Panc1 (cell line): Measurements from ENCODE around the gene BCAS2. TPM values are rescaled to one million over a fixed set of nuclear protein-coding genes. Genes with fewer than 3 reads are reported as not detected.

Experiments
- ATAC-seq: fragments of 200-7000 bp; cut with Tn5 transposase; 2 replicates; pipeline ENCODE4 v1.9.1; 2020; ENCODE audit warnings: mild to moderate bottlenecking, moderate library complexity
- BruUV-seq: library from RNA; stranded (reverse); fragments of 400-500 nt; replicated peaks from 2 replicates; lab custom pipeline; 2021; lab: Mats Ljungman, UMichigan
- CTCF ChIA-PET: fragments of 300-600 bp; sonication (Branson Sonifier 250); formaldehyde crosslinking; loops from one replicate; lab custom pipeline; 2022; ENCODE audit warnings: antibody characterized with exemption; lab: Charles Lee
- POLR2A ChIA-PET: fragments of 300-600 bp; sonication (Branson Sonifier 250); formaldehyde crosslinking; loops from one replicate; lab custom pipeline; 2022; ENCODE audit warnings: antibody characterized with exemption; lab: Charles Lee
- DNase-seq: peaks from one replicate; pipeline ENCODE4 v3.0.0-alpha.2; 2010; ENCODE audit warnings: low read depth, low spot score
- H3K27ac ChIP-seq: 2 replicates; pipeline ENCODE4 v1.5.1; 2011; ENCODE audit warnings: mild to moderate bottlenecking, low read length, inconsistent platforms
- H3K27me3 ChIP-seq: fragments of 200-500 bp; sonication (Bioruptor generic); 2 replicates; pipeline ENCODE4 v1.6.0; 2014; ENCODE audit warnings: low read length, inconsistent platforms; ENCODE audit not compliant: control insufficient read depth, insufficient read depth
- H3K36me3 ChIP-seq: fragments of 200-500 bp; sonication (Bioruptor generic); 2 replicates; pipeline ENCODE4 v1.5.1; 2014; ENCODE audit warnings: inconsistent platforms, mild to moderate bottlenecking, low read length, moderate library complexity; ENCODE audit not compliant: control insufficient read depth, insufficient read depth
- H3K4me1 ChIP-seq: 2 replicates; pipeline ENCODE4 v1.5.1; 2011; ENCODE audit warnings: inconsistent platforms, mild to moderate bottlenecking, low read length, moderate library complexity; ENCODE audit not compliant: control insufficient read depth, insufficient read depth
- H3K4me3 ChIP-seq, 2 experiments: 2 replicates each; pipeline ENCODE4 v1.5.1; 2011 to 2012; ENCODE audit warnings: low read depth in 2 of 2, low read length in 2 of 2, mild to moderate bottlenecking in 2 of 2, inconsistent platforms in 1 of 2, moderate library complexity in 1 of 2
- H3K9me3 ChIP-seq: fragments of 200-500 bp; sonication (Bioruptor generic); 2 replicates; pipeline ENCODE4 v1.5.1; 2014; ENCODE audit warnings: low read depth, mild to moderate bottlenecking, inconsistent platforms, low read length, moderate library complexity; ENCODE audit not compliant: control insufficient read depth, insufficient read depth
- POLR2AphosphoS5 ChIP-seq: IDR thresholded peaks from 2 replicates; pipeline ENCODE4 v1.6.1; 2012; ENCODE audit warnings: mild to moderate bottlenecking, low read depth, low read length, moderate library complexity
- SIN3A ChIP-seq: IDR thresholded peaks from 2 replicates; pipeline ENCODE4 v1.6.1; 2012; ENCODE audit warnings: low read depth, mild to moderate bottlenecking, low read length, moderate library complexity, borderline replicate concordance; ENCODE audit not compliant: insufficient read depth
- TCF7L2 ChIP-seq: IDR thresholded peaks from 2 replicates; pipeline ENCODE4 v1.6.1; 2011; ENCODE audit warnings: mild to moderate bottlenecking, low read depth, low read length, inconsistent platforms
- in situ Hi-C: cut with HindIII; loops from 2 replicates; pipeline ENCODE4 v1.10.0; 2016; ENCODE audit warnings: low sequenced_read_pairs, low pct_unique_long_range_greater_than_20kb
- intact Hi-C: fragments of 100-400 bp; cut with micrococcal nuclease; formaldehyde crosslinking; loops from one replicate; pipeline ENCODE4 v1.10.0; 2022; ENCODE audit not compliant: unreplicated experiment
- total RNA-seq: library from RNA; stranded (reverse); gene quantifications from one replicate; pipeline ENCODE4 v1.2.1, GENCODE V29; 2021; ENCODE audit not compliant: unreplicated experiment
- TF ChIP-seq, protein P1 (sequence below), 2 experiments: IDR thresholded peaks; 2 replicates each; pipeline ENCODE4 v1.6.1; 2011 to 2012; ENCODE audit warnings: low read depth in 2 of 2, control low read depth in 1 of 2, low read length in 1 of 2, mild to moderate bottlenecking in 1 of 2, moderate library complexity in 1 of 2; ENCODE audit not compliant: insufficient read depth in 1 of 2
- TF ChIP-seq, protein P2 (sequence below): fragments of 450-650 bp; IDR thresholded peaks from 2 replicates; pipeline ENCODE4 v1.5.1; 2017; ENCODE audit warnings: mild to moderate bottlenecking

BCAS2 gene
- total RNA-seq, 1 experiment from 2014 or later, result 23.5 TPM

DNA sequence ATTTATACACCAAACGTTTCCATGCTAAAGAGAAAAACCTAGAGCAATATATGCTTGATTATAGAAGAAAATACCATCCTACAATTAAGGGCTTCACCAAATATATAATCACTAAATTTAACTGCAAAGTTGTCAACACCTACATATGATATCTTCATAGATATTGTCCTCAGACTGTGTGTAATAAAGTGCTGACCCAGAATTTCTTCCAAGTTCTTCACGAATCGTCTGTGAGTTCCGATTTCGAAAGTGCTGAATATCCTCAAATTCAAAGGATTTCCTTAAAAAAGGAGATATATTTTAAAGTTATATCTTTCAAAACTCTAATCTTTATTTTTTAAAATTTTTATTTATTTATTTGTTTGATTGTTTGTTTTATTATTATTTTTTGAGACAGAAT is 41.9 kb upstream of the BCAS2 start:
- intact Hi-C loops (no loop called here), in situ Hi-C loops (no loop called here)
- ChIA-PET POLR2A (no interaction called here), CTCF (no interaction called here)
- Histone ChIP-seq H3K27ac (no peak overlapping the region), H3K27me3 (no peaks in the 10 kb centered on the region), H3K4me3 (no peak overlapping the region), H3K36me3 (no peaks in the 10 kb centered on the region), H3K9me3 (no peaks in the 10 kb centered on the region), H3K4me1 (no peaks in the 10 kb centered on the region)
- DNase-seq, result no peak
- BruUV-seq, result no TSS peak
- no peak for ATAC-seq
- TF ChIP-seq SIN3A (no peak), POLR2AphosphoS5 (no peak), TCF7L2 (no peak)
- TF ChIP-seq, protein P1, sequence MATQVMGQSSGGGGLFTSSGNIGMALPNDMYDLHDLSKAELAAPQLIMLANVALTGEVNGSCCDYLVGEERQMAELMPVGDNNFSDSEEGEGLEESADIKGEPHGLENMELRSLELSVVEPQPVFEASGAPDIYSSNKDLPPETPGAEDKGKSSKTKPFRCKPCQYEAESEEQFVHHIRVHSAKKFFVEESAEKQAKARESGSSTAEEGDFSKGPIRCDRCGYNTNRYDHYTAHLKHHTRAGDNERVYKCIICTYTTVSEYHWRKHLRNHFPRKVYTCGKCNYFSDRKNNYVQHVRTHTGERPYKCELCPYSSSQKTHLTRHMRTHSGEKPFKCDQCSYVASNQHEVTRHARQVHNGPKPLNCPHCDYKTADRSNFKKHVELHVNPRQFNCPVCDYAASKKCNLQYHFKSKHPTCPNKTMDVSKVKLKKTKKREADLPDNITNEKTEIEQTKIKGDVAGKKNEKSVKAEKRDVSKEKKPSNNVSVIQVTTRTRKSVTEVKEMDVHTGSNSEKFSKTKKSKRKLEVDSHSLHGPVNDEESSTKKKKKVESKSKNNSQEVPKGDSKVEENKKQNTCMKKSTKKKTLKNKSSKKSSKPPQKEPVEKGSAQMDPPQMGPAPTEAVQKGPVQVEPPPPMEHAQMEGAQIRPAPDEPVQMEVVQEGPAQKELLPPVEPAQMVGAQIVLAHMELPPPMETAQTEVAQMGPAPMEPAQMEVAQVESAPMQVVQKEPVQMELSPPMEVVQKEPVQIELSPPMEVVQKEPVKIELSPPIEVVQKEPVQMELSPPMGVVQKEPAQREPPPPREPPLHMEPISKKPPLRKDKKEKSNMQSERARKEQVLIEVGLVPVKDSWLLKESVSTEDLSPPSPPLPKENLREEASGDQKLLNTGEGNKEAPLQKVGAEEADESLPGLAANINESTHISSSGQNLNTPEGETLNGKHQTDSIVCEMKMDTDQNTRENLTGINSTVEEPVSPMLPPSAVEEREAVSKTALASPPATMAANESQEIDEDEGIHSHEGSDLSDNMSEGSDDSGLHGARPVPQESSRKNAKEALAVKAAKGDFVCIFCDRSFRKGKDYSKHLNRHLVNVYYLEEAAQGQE (IDR thresholded peaks at IDR 0.05; ENCODE audit: insufficient read depth in 1 of 2, low read depth in 2 of 2, low read length in 1 of 2), result no peak
- TF ChIP-seq, protein P2, sequence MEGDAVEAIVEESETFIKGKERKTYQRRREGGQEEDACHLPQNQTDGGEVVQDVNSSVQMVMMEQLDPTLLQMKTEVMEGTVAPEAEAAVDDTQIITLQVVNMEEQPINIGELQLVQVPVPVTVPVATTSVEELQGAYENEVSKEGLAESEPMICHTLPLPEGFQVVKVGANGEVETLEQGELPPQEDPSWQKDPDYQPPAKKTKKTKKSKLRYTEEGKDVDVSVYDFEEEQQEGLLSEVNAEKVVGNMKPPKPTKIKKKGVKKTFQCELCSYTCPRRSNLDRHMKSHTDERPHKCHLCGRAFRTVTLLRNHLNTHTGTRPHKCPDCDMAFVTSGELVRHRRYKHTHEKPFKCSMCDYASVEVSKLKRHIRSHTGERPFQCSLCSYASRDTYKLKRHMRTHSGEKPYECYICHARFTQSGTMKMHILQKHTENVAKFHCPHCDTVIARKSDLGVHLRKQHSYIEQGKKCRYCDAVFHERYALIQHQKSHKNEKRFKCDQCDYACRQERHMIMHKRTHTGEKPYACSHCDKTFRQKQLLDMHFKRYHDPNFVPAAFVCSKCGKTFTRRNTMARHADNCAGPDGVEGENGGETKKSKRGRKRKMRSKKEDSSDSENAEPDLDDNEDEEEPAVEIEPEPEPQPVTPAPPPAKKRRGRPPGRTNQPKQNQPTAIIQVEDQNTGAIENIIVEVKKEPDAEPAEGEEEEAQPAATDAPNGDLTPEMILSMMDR, result no peak

DNA sequence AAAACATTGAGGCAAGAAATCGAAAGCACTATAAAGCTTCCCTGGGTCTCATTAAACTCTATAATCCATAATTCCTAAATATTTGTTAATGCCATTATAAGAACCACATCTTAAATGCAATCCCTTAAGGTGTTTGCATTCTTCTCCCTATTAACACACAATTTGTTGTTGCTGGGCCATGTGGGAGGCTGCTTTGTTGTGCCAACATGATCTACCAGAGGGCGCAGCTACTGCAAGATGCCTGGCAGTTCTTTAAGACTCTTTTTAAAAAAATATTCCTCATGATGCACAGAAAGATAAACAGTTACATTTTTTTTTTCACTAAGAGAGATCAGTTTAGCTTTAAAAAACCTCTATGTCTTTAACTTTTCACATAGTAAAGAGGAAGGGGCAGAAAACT is 39.0 kb upstream of the BCAS2 start:
- in situ Hi-C loops (no loop called here), intact Hi-C loops (no loop called here)
- Histone ChIP-seq H3K27me3 (no peaks in the 10 kb centered on the region), H3K4me1 (no peaks in the 10 kb centered on the region), H3K4me3 (no peak overlapping the region), H3K27ac (no peak overlapping the region), H3K9me3 (no peaks in the 10 kb centered on the region), H3K36me3 (no peaks in the 10 kb centered on the region)
- no TSS peak for BruUV-seq
- POLR2A ChIA-PET, result no interaction called here
- TF ChIP-seq POLR2AphosphoS5 (no peak), SIN3A (no peak)
- TF ChIP-seq, protein P1 (IDR thresholded peaks at IDR 0.05; ENCODE audit: insufficient read depth in 1 of 2, low read depth in 2 of 2, low read length in 1 of 2), result no peak
- no peak for ATAC-seq
- CTCF ChIA-PET, result no interaction called here
- DNase-seq, result no peak
